HepG2 (cell line): ENCODE measurements around the gene CERS1.

Experiments
- CTCF ChIP-seq: sonication (generic); formaldehyde crosslinking; IDR thresholded peaks from 2 replicates; pipeline ENCODE4 v1.5.0; 2020; ENCODE audit warnings: mild to moderate bottlenecking, missing genetic modification reagents, moderate library complexity
- ESRRA ChIP-seq: sonication (generic); formaldehyde crosslinking; IDR thresholded peaks from 2 replicates; pipeline ENCODE4 v1.5.1; 2020; ENCODE audit warnings: mild to moderate bottlenecking, low read depth, missing genetic modification reagents
- JUNB ChIP-seq: sonication (generic); formaldehyde crosslinking; IDR thresholded peaks from 2 replicates; pipeline ENCODE4 v1.8.0; 2022; ENCODE audit warnings: missing genetic modification reagents, mild to moderate bottlenecking, borderline replicate concordance
- NFYC ChIP-seq: IDR thresholded peaks from 2 replicates; pipeline ENCODE4 v1.6.1; 2016; ENCODE audit warnings: missing genetic modification reagents, missing compliant biosample characterization
- NPAS2 ChIP-seq: sonication (generic); formaldehyde crosslinking; IDR thresholded peaks from 2 replicates; pipeline ENCODE4 v1.8.0; 2022; ENCODE audit warnings: mild to moderate bottlenecking, missing genetic modification reagents, borderline replicate concordance
- REPIN1 ChIP-seq: sonication (generic); formaldehyde crosslinking; IDR thresholded peaks from 2 replicates; pipeline ENCODE4 v1.8.0; 2022; ENCODE audit warnings: missing genetic modification reagents, low read depth, mild to moderate bottlenecking, borderline replicate concordance
- SUZ12 ChIP-seq: fragments of 150-350 bp; IDR thresholded peaks from 2 replicates; pipeline ENCODE4 v1.6.1; 2014; ENCODE audit warnings: low read depth, low read length
- USF2 ChIP-seq, 2 experiments: sonication (generic) in 1 of 2; formaldehyde crosslinking in 1 of 2; IDR thresholded peaks; 2 replicates each; pipeline versions ENCODE4 v1.5.1 to v1.6.1; 2011 to 2020; ENCODE audit warnings: borderline replicate concordance in 1 of 2, low read depth in 1 of 2, low read length in 1 of 2, mild to moderate bottlenecking in 1 of 2, missing genetic modification reagents in 1 of 2, moderate library complexity in 1 of 2
- ZNF12 ChIP-seq: sonication (generic); formaldehyde crosslinking; IDR thresholded peaks from 2 replicates; pipeline ENCODE4 v1.5.0; 2020; ENCODE audit warnings: missing genetic modification reagents
- ZNF354B ChIP-seq: sonication (generic); formaldehyde crosslinking; IDR thresholded peaks from 2 replicates; pipeline ENCODE4 v1.8.0; 2022; ENCODE audit warnings: mild to moderate bottlenecking, missing genetic modification reagents
- ZNF792 ChIP-seq: IDR thresholded peaks from 2 replicates; pipeline ENCODE4 v1.6.1; 2016

- no peak for TF ChIP-seq ZNF792
- no peak for TF ChIP-seq CTCF (CRISPR knock-in tag)
- no peak for TF ChIP-seq JUNB (CRISPR knock-in tag)
- no peak for TF ChIP-seq USF2 (IDR thresholded peaks at IDR 0.05; ENCODE audit: low read depth, low read length)
- TF ChIP-seq USF2 (CRISPR knock-in tag; IDR thresholded peaks at IDR 0.05; ENCODE audit: borderline replicate concordance) = no peak
- no peak for TF ChIP-seq REPIN1 (CRISPR knock-in tag)
- no peak for TF ChIP-seq NPAS2
- no peak for TF ChIP-seq SUZ12
- no peak for TF ChIP-seq ESRRA (CRISPR knock-in tag)
- TF ChIP-seq NFYC (CRISPR knock-in tag) = no peak
- no peak for TF ChIP-seq ZNF354B (CRISPR knock-in tag)
- no peak for TF ChIP-seq ZNF12 (CRISPR knock-in tag)
These were observed 14.5 kb downstream of the CERS1 start for GRCh38 chr19:18881491-18881890.
